Activated CD8-positive, alpha-beta memory T cell treated with anti-CD3 and anti-CD28 coated beads for 48 hours (primary cell): ENCODE data around the gene MKI67.
"Not testable (repeated sequence)": the region's sequence is repeated elsewhere in the genome, so short reads cannot be mapped to it uniquely, and the experiment has no call there.

Source experiments
- DNase-seq, 3 experiments: peaks; one replicate each; pipeline ENCODE4 v3.0.0-alpha.2; 2020; ENCODE audit warnings: low read depth in 2 of 3, low spot score in 2 of 3

Gene MKI67

GRCh38 chr10:128150561-128150960 is 24.3 kb upstream of the MKI67 start:
- DNase-seq: no peak

- peak; percentile 52 to 69 (median 52) for DNase-seq
Observed at GRCh38 chr10:128150045-128150493, 23.8 kb upstream of the MKI67 start.

- DNase-seq: no peak
Observed at GRCh38 chr10:128149267-128150014, 23.2 kb upstream of the MKI67 start.

GRCh38 chr10:128147669-128148068 is 21.4 kb upstream of the MKI67 start:
- DNase-seq: no peak

- DNase-seq: no peak
Observed at GRCh38 chr10:128147064-128147463, 20.8 kb upstream of the MKI67 start.

GRCh38 chr10:128144547-128144946 is 18.3 kb upstream of the MKI67 start:
- DNase-seq: no peak

GRCh38 chr10:128143531-128143930 is 17.3 kb upstream of the MKI67 start:
- no peak for DNase-seq

GRCh38 chr10:128140425-128140824 is 14.2 kb upstream of the MKI67 start:
- no peak for DNase-seq

- not testable (repeated sequence) for DNase-seq
Observed at GRCh38 chr10:128138429-128138828, 12.2 kb upstream of the MKI67 start.

- DNase-seq: no peak
Observed at GRCh38 chr10:128137877-128138276, 11.7 kb upstream of the MKI67 start.

- no peak for DNase-seq
Observed at GRCh38 chr10:128130051-128130450, 3.8 kb upstream of the MKI67 start.

GRCh38 chr10:128128582-128128981 is 2.4 kb upstream of the MKI67 start:
- DNase-seq: no peak

GRCh38 chr10:128125416-128125943 is 743 bp downstream of the MKI67 start:
- no peak for DNase-seq

- no peak for DNase-seq
Observed at GRCh38 chr10:128124813-128125403, 1.3 kb downstream of the MKI67 start.

- DNase-seq: no peak
Observed at GRCh38 chr10:128123846-128124245, 2.4 kb downstream of the MKI67 start.

GRCh38 chr10:128122931-128123330 is 3.3 kb downstream of the MKI67 start:
- no peak for DNase-seq

GRCh38 chr10:128121750-128122412 is 4.3 kb downstream of the MKI67 start:
- DNase-seq: no peak

- DNase-seq: no peak
Observed at GRCh38 chr10:128116851-128117615, 9.2 kb downstream of the MKI67 start.

GRCh38 chr10:128116187-128116586 is 10.0 kb downstream of the MKI67 start:
- no peak for DNase-seq

GRCh38 chr10:128115356-128115755 is 10.9 kb downstream of the MKI67 start:
- no peak for DNase-seq

- DNase-seq: no peak
Observed at GRCh38 chr10:128114901-128115300, 11.3 kb downstream of the MKI67 start.
